ENCODE results near the gene ADCY5.

ADCY5 gene

GRCh38 chr3:123338620-123339061, 110.2 kb downstream of the ADCY5 start:
- no peak for DNase-seq

- DNase-seq, result no peak
Observed at GRCh38 chr3:123337948-123338619, 110.8 kb downstream of the ADCY5 start.

GRCh38 chr3:123337226-123337625, 111.7 kb downstream of the ADCY5 start:
- DNase-seq, result no peak

GRCh38 chr3:123336441-123336851, 112.4 kb downstream of the ADCY5 start:
- no peak for DNase-seq

GRCh38 chr3:123336001-123336400, 112.9 kb downstream of the ADCY5 start:
- DNase-seq, result no peak

GRCh38 chr3:123335007-123335670, 113.8 kb downstream of the ADCY5 start:
- no peak for DNase-seq

DNA sequence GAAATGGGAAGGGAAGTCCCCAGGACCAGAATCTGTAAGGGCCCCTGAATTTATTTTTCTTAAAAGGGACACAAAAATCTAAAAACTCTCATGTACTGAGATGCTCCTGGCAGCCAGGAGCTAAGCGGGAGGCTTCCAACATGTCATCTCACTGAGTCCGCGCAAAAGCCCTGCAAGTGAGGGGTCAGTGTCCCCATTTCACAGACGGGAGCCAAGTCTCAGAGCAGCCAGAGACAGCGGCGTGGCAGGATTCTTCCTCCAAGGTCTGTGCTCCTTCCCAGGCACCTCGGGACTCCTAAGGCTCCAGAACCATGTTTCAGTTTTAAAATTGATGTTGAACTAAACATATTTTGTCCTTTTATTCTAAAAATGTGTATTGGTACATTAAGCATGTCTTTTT, 114.8 kb downstream of the ADCY5 start:
- DNase-seq, result no peak

- no peak for DNase-seq
Observed at GRCh38 chr3:123333401-123333800, 115.5 kb downstream of the ADCY5 start.

DNA sequence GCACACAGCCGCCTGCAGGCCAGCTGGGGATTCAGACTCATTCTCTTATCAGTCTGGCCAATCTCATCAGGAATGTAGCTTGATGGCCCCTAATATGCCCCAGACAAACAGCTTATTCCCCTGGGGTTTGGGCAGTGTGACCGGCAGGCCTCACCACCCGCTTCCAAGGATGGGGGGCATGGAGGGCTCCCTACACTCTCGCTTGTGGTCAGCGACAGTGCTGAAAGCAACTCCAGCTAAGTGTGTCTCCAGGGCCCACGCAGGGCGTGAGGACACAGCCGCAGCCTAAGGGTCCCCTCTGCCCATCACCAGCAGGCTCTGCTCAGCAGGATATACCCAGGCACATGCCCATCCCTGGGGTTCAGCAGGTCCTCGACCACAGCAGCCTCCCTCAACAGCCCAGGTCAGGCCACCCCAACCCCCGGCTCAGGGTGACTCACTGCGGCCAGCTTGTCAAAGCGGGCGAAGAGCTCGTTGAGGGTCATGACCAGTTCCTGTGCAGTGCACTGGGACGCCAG, 116.7 kb downstream of the ADCY5 start:
- DNase-seq, result no peak

GRCh38 chr3:123331651-123332050, 117.2 kb downstream of the ADCY5 start:
- DNase-seq, result no peak

DNA sequence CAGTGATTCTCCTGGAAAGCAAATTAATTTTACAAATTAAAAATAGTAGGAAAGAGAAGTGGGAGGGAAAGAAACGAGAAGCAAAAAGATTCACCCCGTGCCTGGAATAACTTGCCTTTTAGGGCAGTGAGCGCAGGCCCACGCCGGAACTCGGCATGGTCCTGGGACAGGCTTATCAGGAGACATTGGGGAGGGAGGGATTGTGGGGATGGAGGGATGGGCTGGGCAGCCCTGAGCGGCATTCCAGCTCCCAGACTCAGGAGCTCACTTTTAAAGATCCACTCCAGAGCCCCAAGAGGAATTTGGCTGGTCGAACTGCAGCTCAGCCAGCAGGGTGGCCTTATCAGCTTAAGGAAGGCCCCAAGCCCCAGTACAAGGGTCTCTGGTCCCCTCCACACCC, 117.9 kb downstream of the ADCY5 start:
- no peak for DNase-seq

DNA sequence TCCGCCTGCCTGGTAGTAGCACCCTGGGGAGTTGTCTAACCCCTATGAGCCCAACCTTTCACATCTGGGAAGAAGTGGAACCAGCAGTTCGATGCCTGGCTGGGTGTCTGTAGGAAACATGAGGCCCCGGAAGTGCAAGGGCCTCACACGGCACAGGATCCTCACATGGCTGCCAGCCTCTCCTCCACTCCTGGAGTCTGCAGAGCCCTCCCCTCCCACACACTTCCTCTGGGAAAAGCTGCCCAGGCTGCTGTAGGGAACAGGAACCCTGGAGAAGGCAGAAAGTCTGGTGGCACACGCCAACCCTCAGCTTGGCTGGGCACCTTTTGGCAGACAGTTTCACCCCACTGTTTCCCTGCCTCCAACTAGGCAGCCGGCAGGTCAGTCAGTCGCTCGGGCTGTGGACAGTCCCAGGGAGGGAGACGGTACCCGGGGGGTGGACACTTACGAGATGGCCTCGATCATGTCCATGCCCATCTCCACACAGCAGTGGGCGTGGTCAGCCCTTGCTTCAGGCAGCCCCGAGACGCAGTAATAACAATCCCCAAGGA, 118.4 kb downstream of the ADCY5 start:
- DNase-seq, result no peak

GRCh38 chr3:123329636-123330340, 119.1 kb downstream of the ADCY5 start:
- DNase-seq, result peak in 1 of 2 donors; percentile 34

GRCh38 chr3:123328851-123329635, 119.8 kb downstream of the ADCY5 start:
- peak; percentile 48 to 53 for DNase-seq

DNA sequence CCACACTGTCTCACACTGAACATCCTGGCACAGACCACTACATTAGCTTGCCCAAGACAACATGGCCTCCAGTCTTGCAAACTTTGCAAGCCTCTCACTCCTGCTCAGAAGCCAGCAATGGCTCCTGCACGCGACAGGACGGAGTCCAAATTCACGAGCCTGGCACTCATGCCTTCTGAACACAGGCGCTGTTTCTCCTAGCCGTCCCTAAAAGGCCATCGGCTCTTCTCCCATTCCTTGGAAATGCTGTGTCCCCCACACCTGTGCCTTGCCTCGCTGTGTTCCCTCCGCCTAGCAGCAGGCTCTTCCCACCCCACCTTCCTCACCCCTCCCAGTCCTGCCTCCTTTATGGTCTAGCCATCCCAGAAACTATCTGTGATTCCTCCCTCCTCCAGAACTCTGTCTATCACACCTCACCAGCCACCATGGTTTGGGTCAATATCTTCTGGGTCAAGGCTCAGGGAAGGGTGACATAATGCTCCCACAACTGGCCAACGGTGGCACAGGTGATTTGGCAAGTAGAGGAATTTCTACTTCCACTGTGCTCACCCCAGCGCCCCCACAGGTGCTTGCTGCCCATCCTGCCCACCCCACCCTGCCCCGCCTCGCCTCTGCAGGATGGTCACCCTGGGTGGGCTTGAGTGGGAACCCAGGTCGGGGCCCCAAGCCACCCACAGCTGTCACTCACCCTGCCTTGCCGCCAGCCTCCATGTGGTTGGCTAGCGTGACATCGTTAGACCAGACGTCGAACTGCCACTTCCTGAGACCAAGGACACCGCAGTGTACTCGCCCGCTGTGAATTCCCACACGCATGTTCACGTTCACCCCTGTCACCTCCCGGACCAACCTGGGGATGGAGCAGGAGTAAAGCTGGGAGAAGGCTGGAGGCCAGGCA, 120.7 kb downstream of the ADCY5 start:
- DNase-seq, result no peak

DNA sequence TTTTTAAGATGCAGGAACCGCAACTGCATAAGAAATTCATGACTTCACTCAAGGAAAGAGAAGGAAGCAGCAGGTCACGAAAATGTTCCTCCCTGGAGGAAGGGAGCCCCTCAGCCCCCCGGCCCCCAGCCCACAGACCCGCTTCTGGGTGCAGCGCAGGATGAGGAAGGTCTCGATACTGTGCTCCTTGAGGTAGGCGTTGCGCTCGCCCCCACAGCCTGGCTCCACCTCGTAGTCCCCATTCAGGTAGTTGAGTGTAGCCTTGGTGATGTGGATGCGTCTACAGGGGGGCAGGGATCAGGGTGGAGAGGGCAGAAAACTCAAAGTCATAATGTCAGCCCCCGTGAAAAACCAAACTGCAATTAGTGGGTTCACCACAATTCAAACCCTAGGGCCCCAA, 121.4 kb downstream of the ADCY5 start:
- no peak for DNase-seq

DNA sequence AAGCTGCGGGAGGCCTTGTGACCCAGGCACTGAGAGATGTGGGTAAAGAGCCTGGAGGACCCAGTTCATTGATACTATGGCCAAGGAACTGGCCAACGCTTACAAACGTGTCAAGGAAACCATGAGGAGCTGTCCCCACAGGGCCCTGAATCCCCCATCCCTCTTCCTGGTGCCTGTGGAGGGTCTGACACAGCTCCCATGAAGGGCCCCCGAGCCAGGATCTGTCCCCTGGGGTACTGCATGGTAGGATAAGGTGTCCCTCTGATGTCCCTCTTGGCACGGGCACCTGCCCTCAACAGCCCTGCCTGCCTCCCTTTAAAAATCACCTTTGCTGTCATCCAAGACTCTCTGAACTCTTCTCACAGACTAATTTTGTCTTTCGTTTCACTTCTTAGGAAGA, 122.4 kb downstream of the ADCY5 start:
- no peak for DNase-seq

DNA sequence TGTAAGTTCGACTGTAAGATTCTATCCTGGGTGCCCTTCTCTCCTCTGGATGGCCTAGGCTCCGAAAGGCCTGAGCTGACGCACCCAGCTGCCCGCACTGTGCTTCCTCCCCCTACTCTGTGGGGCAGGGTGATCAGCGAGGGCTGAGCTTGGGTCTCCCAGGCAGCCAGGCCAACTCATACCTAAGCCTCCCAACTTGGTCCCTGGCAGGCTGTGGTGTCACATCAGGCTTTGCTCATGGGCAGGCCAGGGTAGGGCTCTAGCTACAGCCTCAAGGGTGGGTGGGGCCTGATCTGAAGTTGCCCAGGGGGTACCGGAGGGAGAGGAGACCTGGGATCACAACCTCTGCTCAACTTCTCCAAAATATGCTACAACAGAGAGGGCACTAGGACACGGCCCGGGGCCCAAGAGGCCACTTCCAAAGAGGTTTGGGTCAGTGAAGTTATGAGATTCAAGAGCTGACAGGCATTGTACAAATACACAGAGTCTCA, 123.1 kb downstream of the ADCY5 start:
- no peak for DNase-seq

DNA sequence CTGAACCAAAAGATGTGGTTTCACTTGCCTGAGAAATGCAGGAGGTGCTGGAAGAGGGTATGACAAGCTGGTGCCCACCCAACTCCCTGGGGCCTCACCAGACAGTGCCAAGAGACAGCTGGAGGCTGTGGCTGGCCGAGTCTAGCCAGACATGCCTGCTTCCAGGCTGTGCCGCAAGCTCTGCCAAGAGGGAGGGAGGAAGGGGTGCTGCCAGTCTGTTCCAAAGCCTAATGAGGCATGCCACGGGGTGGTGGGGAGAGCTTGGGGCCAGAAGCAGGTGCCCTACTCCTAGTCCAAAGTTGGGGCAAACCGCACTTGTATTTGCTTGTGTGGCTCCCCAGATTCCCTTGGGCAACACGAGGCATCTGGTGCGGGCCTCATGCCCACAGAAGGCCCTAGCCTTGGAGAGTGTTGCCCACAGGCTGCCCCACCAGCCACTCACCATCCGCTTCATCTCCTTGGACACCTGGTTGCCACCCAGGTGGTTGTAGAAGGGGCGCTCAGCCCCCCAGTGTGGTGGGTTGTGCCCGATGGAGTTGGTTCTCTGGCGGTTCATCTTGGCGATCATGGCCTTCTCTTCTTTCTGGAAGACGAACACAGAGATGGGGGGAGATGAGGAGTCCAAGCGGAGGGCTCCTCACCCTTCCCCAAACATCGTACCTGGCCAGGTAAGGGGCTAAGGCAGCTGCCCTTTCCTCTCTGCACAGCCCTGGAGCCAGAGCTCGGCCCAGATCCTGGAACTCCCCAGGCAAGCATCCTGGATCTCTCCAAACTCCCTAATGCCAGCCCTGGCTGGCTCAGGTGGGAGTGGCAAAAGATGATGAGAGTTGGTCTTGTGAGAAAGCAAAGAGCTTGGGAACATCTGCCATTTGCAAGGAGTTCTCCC, 123.8 kb downstream of the ADCY5 start:
- no peak for DNase-seq

GRCh38 chr3:123323781-123324180, 125.1 kb downstream of the ADCY5 start:
- DNase-seq, result no peak
